ENCODE measurements around the gene TRPM4.
"Not testable (repeated sequence)": the region's sequence is repeated elsewhere in the genome, so short reads cannot be mapped to it uniquely, and the experiment has no call there.

Gene TRPM4

GRCh38 chr19:49190781-49191180 is 33.2 kb downstream of the TRPM4 start:
- no peak for DNase-seq (ENCODE audit: low spot score)

DNA sequence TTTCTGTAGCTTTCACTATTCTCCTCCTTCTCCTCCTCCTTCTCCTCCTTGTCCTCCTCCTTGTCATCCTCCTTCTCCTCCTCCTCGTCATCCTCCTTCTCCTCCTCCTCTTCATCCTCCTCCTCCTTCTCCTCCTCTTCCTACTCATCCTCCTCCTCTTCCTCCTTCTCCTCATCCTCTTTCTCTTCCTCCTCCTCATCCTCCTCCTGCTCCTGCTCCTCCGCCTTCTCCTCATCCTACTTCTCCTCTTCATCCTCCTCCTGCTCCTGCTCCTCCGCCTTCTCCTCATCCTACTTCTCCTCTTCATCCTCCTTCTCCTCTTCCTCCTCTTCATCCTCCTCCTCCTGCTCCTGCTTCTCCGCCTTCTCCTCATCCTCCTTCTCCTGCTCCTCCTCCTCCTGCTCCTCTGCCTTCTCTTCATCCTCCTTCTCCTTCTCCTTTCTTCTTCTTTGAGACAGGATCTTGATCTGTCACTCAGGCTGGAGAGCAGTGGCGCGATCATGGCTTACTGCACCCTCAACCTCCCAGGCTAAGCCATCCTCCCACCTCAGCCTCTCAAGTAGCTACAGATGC is 36.3 kb downstream of the TRPM4 start:
- no peak for DNase-seq (ENCODE audit: low spot score)

GRCh38 chr19:49194408-49194807 is 36.8 kb downstream of the TRPM4 start:
- DNase-seq (ENCODE audit: low spot score), result no peak

GRCh38 chr19:49196527-49197240 is 39.1 kb downstream of the TRPM4 start:
- no peak for DNase-seq (ENCODE audit: low spot score)

- no peak for DNase-seq (ENCODE audit: low spot score)
These were observed 42.8 kb downstream of the TRPM4 start for GRCh38 chr19:49200238-49200862.

DNA sequence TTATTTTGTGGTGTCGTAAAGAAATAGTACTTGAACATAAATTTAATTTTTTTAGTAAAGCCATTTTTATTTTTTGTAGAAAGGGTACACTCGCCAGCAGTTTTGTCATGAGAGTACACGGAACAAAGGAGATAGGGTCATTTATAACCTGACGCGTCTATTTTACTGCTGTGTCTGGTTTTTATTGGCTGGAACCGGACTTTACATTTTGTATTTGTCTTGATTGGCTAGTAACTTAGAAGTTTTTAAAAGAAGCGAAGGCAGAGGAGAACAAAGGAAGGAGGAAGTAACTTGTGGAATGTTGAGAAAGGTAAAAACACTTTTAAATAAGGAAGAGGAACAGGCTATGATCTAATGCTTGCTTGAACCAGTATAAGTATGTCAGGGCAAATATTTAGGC is 43.5 kb downstream of the TRPM4 start:
- DNase-seq (ENCODE audit: low spot score), result no peak

GRCh38 chr19:49205114-49205513 is 47.5 kb downstream of the TRPM4 start:
- no peak for DNase-seq (ENCODE audit: low spot score)

DNA sequence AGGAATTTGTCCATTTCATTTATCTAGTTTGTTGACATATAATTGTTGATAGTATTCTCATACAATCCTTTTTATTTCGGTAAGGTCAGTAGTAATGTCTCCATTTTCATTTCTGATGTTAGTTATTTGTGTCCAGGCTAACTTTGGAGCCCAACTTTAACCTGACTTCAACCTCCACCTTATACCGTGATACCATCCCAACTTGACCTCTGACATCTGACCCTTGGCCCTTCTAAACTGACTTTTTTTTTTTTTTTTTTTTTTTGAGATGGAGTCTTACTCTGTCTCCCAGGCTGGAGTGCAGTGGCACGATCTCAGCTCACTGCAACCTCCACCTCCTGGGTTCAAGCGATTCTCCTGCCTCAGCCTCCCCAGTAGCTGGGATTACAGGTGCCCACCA is 51.9 kb downstream of the TRPM4 start:
- DNase-seq (ENCODE audit: low spot score), result not testable (repeated sequence)

GRCh38 chr19:49210108-49210900 is 52.7 kb downstream of the TRPM4 start:
- DNase-seq (ENCODE audit: low spot score), result peak; percentile 22

- no peak for DNase-seq (ENCODE audit: low spot score)
These were observed 53.4 kb downstream of the TRPM4 start for GRCh38 chr19:49210901-49211451.

DNA sequence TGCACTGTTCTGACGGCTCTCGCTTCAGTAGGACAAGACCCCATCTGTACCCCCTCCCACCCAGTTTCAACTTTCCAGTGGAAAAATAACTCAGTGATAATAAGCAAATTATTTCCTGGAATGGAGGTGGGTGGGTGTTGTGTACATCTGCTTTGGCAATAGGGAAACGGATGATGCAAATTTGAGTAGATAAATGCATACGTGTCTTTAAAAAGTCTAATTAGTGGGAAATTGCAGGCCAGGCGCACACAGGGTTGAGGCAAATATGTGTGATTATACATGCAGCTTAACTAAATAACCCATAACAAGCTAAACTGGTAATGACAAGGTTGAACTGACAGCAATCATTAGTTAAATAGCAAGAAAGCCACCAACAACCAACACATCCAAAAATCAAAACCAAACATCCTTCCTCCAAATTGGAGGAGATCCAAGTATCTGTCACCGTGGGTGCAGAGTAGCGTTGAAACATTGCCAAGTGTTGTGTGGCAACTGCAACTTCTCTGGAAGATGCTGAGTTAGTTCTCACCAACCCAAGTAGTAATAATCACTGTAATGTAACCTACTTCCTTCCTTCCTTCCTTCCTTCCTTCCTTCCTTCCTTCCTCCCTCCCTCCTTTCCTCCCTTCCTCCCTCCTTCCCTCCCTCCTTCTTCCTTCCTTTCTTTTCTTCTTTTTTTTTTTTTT is 54.6 kb downstream of the TRPM4 start:
- DNase-seq (ENCODE audit: low spot score), result no peak

- DNase-seq (ENCODE audit: low spot score), result no peak
These were observed 56.2 kb downstream of the TRPM4 start for GRCh38 chr19:49213791-49214190.

- no peak for DNase-seq (ENCODE audit: low spot score)
These were observed 57.1 kb downstream of the TRPM4 start for GRCh38 chr19:49214701-49215100.

GRCh38 chr19:49216071-49216470 is 58.5 kb downstream of the TRPM4 start:
- no peak for DNase-seq (ENCODE audit: low spot score)

GRCh38 chr19:49217382-49217781 is 59.8 kb downstream of the TRPM4 start:
- no peak for DNase-seq (ENCODE audit: low spot score)

- no peak for DNase-seq (ENCODE audit: low spot score)
These were observed 64.4 kb downstream of the TRPM4 start for GRCh38 chr19:49222011-49222410.

GRCh38 chr19:49222528-49222927 is 64.9 kb downstream of the TRPM4 start:
- no peak for DNase-seq (ENCODE audit: low spot score)

DNA sequence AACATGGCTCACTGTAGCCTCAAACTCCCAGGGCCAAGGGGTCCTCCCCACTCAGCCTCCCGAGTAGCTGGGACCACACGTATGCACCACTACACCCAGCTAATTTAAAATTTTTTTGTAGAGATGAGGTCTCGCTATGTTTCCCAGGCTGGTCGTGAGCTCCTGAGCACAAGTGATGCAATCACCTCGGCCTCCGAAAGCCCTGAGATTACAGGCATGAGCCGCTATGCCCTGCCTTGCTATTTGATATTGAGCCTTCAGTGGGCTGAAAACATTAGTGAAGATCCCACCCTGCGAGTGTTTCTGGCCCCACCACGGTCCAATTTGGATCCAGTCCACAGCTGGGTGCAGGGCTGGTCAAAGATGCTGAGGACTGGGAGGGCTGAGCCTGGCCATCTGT is 65.9 kb downstream of the TRPM4 start:
- no peak for DNase-seq (ENCODE audit: low spot score)

GRCh38 chr19:49224441-49224840 is 66.8 kb downstream of the TRPM4 start:
- DNase-seq (ENCODE audit: low spot score), result not testable (repeated sequence)

DNA sequence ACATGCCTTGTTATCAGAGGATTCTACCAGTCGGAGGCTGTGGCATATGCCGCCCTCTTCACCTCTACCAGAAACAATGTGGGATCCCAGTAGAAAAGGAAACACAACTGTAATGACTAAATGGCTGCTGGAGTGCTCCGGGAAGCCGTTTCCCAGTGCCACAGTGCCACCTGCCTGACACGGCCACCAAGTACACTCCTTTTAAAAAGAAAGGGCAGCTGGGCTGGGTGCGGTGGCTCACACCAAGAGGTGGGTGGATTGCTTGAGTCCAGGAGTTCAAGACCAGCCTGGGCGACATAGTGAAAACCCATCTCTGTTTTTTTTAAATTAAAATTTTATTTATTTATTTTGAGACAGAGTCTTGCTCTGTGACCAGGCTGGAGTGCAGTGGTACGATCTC is 67.3 kb downstream of the TRPM4 start:
- DNase-seq (ENCODE audit: low spot score), result no peak

DNA sequence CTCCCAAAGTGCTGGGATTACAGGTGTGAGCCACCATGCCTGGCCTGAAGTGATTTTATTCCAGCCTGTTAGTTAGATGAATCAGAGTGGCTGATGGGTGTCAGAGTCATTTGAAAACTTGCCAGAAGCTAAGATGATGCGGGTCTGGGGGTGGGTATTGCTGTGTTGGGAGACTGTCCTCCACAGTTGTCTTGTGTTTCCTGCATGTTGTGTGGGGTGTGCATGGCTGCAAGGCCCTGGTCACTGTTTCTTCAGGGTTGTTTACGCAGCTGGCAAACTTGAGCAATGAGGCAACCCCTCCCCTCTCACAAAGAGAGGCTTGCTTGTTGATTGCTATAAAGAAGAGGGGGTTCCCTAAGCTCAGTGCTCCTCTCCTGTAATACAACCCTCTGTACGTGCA is 71.8 kb downstream of the TRPM4 start:
- DNase-seq (ENCODE audit: low spot score), result no peak

GRCh38 chr19:49231389-49231788 is 73.8 kb downstream of the TRPM4 start:
- no peak for DNase-seq (ENCODE audit: low spot score)
